Umbilical cord (tissue), 2 donors: ENCODE results near the gene CYTH2. TPM values are rescaled to one million over a fixed set of nuclear protein-coding genes. Genes with fewer than 3 reads are reported as not detected.

Experiments used
- DNase-seq: peaks from one replicate; pipeline ENCODE4 v3.0.0-alpha.2; 2015; ENCODE audit warnings: low spot score
- total RNA-seq: library from RNA; depleted of rRNA; stranded (reverse); fragments of >200 nt; gene quantifications from one replicate; pipeline ENCODE4 v1.2.3, GENCODE V29; 2014; ENCODE audit warnings: low replicate concordance; ENCODE audit not compliant: insufficient read depth

The CYTH2 gene
- total RNA-seq, 1 donor from 2014 or later, result 20.0 TPM

GRCh38 chr19:48493718-48494401, 24.7 kb downstream of the CYTH2 start:
- no peak for DNase-seq

GRCh38 chr19:48495396-48495795, 26.2 kb downstream of the CYTH2 start:
- DNase-seq, result no peak

GRCh38 chr19:48496959-48497727, 28.0 kb downstream of the CYTH2 start:
- DNase-seq, result no peak

DNA sequence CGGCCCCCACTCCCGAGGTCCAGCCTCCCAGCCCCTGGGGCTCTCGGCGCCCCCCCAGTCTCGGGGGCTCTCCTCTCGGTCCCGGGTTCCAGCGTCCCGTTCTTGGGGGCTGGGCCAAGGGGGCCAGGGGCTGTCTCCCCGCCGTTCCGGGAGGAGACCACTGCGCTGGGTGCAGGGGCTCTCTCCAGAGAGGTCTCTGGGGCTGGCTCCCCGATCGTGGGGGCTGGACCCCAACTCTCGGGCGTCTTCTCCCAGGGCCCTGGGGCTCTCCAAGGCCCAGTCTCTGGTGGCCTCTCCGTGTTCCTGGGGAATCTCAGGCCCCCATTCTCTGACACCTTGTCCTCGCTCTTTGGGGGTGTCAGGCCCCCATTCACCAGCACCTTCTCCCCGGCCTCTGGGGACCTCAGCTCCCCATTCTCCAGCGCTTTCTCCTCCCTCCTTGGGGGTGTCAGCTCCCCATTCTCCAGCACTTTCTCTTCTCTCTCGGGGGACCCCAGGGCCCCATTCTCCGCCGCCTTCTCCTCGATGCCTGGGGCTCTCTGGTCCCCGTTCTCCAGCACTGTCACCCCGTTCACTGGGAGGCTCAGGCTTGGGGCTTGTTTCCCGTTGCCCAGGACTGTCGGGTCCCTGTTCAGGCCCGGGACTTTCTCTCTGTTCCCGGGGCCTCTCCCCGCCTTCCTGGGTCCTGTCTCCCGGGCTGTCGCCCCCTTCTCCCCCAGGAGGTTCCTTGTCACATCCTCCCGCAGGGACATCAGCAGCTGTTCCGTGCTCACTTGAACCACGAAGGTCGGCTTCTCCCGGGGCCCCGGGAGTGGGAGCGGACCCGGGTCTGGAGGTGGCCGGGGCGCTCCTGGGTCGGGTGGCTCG, 28.8 kb downstream of the CYTH2 start:
- no peak for DNase-seq

- DNase-seq, result no peak
Measured at GRCh38 chr19:48498595-48499311, 29.6 kb downstream of the CYTH2 start.

GRCh38 chr19:48499316-48500090, 30.3 kb downstream of the CYTH2 start:
- DNase-seq, result no peak

DNA sequence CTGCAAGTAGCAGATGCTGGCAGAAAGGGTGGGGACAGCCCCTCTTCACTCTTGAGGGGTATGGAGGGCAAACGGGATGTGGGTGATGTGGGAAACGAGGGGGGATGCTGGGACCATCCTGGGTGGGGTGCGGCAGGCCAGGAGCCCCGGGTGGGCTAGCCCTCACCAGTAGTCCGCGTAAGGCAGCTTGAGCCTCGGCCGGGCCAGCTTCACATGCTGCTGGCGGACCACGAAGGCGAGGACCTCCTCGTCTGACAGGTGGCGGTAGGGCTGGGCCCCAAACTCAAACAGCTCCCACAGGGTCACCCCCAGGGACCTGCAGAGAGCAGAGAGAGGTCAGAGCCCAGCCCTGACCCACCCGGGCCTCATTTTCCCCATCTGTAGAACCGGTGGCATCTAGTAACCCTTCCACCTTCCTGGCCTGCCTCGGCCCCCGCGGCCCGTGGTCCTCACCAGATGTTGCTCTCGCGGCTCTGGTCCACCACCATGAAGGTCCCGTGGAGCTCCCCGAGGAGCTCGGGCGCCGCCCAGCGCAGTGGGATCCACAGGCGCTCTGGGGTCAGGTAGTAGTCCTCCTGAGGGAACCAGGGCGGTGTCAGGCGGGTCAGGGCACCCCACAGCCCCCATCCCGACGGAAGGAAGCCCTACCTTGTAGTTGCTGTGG, 31.8 kb downstream of the CYTH2 start:
- no peak for DNase-seq

DNA sequence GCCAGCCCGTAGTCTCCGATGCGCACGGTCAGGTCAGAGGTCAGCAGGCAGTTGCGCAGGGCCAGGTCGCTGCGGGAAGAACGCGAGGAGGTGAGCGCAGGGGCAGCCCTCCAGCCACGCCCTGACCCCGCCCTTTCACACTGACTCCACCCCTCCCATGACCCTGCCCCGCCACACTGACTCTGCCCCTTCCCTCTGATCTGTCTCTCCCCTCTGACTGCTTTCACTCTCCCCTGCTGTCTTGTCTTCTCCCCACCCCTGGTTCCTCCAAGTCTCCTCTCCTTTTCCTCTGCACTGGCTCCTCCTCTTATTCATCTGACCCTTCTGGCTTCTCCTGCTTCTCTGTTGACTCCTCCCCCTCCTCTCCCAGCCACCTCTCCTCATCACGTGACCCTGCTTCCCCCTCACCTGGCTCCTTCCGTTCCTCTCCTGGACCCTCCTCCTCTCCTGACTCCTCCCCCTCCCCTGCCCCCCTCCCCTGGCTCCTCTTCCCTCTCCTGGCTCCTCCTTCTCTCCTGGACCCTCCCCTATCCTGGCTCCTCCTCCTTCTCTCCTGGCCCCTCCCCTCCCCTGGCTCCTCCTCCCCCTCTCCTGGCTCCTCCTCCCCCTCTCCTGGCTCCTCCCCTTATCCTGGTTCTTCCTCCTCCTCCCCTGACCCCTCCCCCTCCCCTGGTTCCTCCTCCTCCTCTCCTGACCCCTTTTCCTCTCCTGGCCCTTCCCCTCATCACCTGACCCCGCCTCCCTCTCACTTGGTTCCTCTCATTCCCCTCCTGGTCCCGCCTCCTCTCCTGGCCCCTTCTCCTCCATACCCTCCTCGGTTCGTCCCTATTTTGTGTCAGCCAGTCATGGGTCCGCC, 32.6 kb downstream of the CYTH2 start:
- DNase-seq, result peak; percentile 85

GRCh38 chr19:48502350-48503018, 33.3 kb downstream of the CYTH2 start:
- no peak for DNase-seq

DNA sequence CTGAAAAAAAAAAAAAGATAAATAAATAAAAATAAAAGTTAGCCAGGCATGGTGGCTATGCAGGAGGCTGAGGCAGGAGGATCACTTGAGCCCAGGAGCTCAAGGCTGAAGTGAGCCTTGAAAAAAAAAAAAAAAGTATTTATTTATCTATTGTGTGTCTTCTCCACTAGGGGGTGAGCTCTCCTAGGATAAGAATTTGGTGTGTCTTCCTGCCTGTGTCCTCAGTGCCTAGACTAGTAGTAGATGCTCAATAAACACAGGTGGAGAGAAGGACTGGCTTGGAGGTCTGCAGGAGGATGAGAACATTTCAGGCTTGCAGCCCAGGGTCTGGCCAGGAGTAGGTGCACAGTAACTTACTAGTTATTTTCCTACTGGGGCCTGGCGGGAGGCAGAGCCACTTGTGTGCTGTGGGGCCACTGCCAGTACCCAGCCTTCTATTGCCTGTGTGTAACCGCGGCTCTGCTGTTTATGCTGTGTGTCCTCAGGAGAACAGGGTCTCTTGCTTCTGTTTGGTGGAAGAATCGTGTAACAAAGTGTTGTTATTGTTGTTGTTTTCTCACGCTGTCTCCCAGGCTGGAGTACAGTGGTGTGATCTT, 37.1 kb downstream of the CYTH2 start:
- DNase-seq, result no peak

DNA sequence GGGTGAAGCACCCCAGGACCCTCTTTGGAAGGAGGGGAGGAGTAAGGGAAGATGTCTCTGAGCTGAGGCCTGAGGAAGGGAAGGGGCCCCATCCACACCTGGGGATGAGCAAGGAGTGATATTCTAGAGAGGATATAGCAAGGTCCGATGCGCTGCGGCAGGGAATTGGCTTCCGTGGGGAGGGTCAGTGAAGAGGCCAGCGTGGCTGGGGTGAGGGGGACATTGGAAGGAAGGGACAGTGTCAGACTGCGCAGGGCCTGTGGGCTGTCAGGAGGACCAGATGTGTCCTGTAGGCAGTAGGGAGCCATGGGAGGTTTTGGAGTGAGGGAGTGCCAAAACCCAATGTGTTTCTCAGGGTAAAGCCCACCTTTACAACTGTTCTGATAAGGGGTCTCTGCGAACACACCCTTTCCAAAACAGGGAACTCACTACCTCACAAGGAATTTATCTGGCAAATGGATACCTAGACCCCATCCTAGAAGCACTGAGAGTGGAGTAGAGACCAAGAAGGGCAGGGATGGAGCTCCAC, 38.8 kb downstream of the CYTH2 start:
- no peak for DNase-seq

DNA sequence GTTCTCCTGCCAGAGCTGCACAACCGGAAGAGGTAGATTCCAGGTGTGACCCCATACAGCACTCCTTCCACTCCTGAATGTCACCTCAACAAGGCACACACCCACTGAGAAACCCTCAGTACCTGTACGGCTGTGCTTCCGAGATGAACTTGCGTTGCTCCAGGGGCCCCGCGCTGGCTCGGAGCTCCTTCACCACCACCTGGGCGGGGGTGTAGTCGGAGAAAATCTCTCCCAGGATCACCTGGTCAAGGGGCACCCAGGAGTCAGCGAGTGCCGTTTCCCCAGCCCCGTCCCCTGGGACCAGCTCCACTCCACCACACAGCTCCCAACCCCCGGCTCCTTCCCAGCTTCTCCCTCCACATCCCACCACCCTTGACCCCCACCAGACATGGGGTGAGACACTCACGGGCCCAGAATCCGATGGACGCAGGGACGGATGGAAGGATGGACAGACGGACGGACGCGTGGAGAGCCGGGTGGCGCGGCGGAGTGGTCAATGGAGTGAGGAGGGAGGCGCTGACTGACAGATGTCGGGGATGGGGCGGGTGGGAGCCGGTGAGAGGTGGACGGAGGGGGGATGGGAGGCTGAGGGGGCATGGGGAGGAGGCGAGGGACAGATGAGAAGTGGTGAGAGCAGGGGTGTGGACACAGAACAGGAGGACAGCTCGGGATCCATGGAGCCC, 39.7 kb downstream of the CYTH2 start:
- no peak for DNase-seq

DNA sequence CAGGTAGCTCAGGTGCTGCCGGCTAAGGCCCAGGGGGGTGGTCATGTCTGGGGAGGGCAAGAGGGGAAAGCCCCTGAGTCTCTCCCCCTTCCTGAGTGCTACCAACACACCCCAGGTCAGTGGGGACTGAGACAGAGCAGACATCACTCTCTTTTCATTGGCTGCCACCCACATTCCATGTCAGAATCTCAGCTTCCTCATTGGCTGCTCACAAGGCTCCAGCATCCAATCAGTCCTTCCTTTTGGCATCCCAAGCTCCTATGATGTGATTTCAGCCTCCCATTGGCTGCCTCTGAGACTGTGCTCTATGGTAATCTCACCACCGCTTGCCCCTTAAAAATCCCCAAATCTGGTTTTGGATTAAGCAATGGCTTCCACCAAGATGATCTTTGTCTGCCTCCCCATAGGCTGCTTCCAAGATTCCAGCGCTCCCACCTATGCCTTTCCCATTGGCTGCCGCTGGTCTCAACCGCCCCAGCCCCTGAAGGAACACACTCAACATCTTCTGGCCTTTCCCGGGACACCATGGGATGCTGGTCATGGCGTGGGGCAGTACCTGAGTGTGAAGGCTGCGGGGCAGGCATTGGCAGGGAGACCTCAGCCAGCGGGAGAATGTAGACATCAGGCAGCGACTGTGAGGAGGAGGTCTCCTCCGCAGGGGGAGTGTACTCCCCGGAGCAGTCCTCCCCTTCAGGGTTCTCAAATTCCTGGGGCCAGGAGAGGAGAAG, 40.5 kb downstream of the CYTH2 start:
- DNase-seq, result no peak

DNA sequence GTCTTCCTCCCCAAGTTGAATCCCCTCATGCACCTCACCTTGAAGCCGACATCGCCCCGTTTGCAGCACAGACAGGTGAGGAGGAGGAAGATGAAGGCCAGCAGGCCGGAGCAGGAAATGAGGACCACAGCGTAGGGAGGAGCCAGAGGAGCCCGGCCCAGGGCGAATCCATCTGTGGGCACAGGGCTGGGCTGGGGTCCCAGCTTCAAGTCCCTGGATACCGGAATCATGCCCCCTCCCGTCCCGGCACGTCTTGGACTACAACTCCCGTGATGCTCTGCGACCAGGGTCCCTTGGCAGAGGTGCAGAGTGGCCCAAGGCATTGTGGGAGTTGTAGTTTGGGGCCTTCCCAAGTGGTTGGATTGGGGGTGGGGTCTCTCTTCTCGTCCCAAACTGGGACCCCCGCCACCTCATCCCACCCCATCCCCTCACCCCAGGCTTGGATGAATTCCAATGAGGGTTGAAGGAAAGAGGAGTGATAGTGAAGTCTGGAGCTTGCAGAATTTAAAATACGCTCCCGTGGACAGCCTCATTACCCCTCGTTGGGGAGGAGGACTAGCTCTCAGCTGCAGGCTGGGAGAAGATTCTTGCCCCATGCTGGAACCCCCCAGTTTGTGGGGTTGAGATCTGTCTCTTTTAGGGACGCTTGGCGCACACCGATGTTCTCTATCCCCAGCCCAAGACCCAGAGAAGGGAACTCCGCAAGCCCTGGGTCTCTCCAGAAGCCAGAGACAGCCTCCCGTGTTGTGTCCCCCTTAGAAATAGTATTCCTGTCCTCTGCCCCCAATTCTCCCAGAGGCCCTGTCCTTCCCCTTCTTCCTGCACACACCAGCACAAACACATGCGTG, 41.5 kb downstream of the CYTH2 start:
- DNase-seq, result peak; percentile 57

GRCh38 chr19:48511321-48511731, 42.2 kb downstream of the CYTH2 start:
- DNase-seq, result no peak
